ENCODE measurements around the gene NYAP2.

The NYAP2 gene

GRCh38 chr2:225429717-225430116, 30.2 kb downstream of the NYAP2 start:
- DNase-seq, result peak; percentile 4

- peak; percentile 2 for DNase-seq
These were observed 31.8 kb downstream of the NYAP2 start for GRCh38 chr2:225431105-225431863.

- no peak for DNase-seq
These were observed 34.5 kb downstream of the NYAP2 start for GRCh38 chr2:225434014-225434413.

- no peak for DNase-seq
These were observed 37.8 kb downstream of the NYAP2 start for GRCh38 chr2:225437319-225437718.

GRCh38 chr2:225438248-225438647, 38.7 kb downstream of the NYAP2 start:
- no peak for DNase-seq

- DNase-seq, result no peak
These were observed 53.2 kb downstream of the NYAP2 start for GRCh38 chr2:225452677-225453076.

- no peak for DNase-seq
These were observed 54.9 kb downstream of the NYAP2 start for GRCh38 chr2:225454412-225454811.

GRCh38 chr2:225456619-225457260, 57.2 kb downstream of the NYAP2 start:
- DNase-seq, result no peak

GRCh38 chr2:225457482-225457881, 58.0 kb downstream of the NYAP2 start:
- DNase-seq, result no peak

- DNase-seq, result no peak
These were observed 59.1 kb downstream of the NYAP2 start for GRCh38 chr2:225458431-225459117.

GRCh38 chr2:225462417-225462816, 62.9 kb downstream of the NYAP2 start:
- no peak for DNase-seq

- DNase-seq, result peak; percentile 17
These were observed 63.4 kb downstream of the NYAP2 start for GRCh38 chr2:225462945-225463344.

- DNase-seq, result no peak
These were observed 63.9 kb downstream of the NYAP2 start for GRCh38 chr2:225463449-225463848.

- DNase-seq, result no peak
These were observed 65.0 kb downstream of the NYAP2 start for GRCh38 chr2:225464346-225465025.

GRCh38 chr2:225465827-225466226, 66.3 kb downstream of the NYAP2 start:
- DNase-seq, result no peak

GRCh38 chr2:225466891-225467604, 67.5 kb downstream of the NYAP2 start:
- DNase-seq, result no peak

GRCh38 chr2:225468131-225468530, 68.6 kb downstream of the NYAP2 start:
- peak; percentile 1 for DNase-seq

- DNase-seq, result no peak
These were observed 71.5 kb downstream of the NYAP2 start for GRCh38 chr2:225471039-225471438.

GRCh38 chr2:225471482-225471881, 72.0 kb downstream of the NYAP2 start:
- no peak for DNase-seq

GRCh38 chr2:225472161-225472560, 72.7 kb downstream of the NYAP2 start:
- no peak for DNase-seq

GRCh38 chr2:225479386-225479785, 79.9 kb downstream of the NYAP2 start:
- no peak for DNase-seq

- DNase-seq, result no peak
These were observed 85.2 kb downstream of the NYAP2 start for GRCh38 chr2:225484751-225485150.

- DNase-seq, result no peak
These were observed 86.7 kb downstream of the NYAP2 start for GRCh38 chr2:225486236-225486635.
